Left ventricle myocardium inferior (tissue), 1 donor: Measurements from ENCODE around the gene STX16. TPM values are rescaled to one million over a fixed set of nuclear protein-coding genes. Genes with fewer than 3 reads are reported as not detected.

ENCODE experiments used
- DNase-seq: peaks from one replicate; pipeline ENCODE4 v3.0.0-alpha.2; 2020
- H3K27ac ChIP-seq: fragments of 200-600 bp; replicated peaks from 2 replicates; pipeline ENCODE4 v1.8.0; 2021
- H3K27me3 ChIP-seq: fragments of 200-600 bp; 2 replicates; pipeline ENCODE4 v1.8.0; 2021; ENCODE audit warnings: low read depth
- H3K36me3 ChIP-seq: fragments of 200-600 bp; 2 replicates; pipeline ENCODE4 v1.8.0; 2021
- H3K4me1 ChIP-seq: fragments of 200-600 bp; 2 replicates; pipeline ENCODE4 v1.8.0; 2021
- H3K4me3 ChIP-seq: fragments of 200-600 bp; 2 replicates; pipeline ENCODE4 v1.8.0; 2021; ENCODE audit warnings: mild to moderate bottlenecking, moderate library complexity
- H3K9me3 ChIP-seq: fragments of 200-600 bp; replicated peaks from 2 replicates; pipeline ENCODE4 v1.8.0; 2021
- CTCF ChIP-seq: fragments of 200-600 bp; IDR thresholded peaks from 2 replicates; pipeline ENCODE4 v1.8.0; 2021; ENCODE audit warnings: antibody characterized with exemption, mild to moderate bottlenecking, borderline replicate concordance
- intact Hi-C: fragments of 100-400 bp; cut with micrococcal nuclease; formaldehyde crosslinking; loops from one replicate; pipeline ENCODE4 v1.11.0; 2022
- total RNA-seq: library from RNA; stranded (reverse); fragmentation: NEBNext Ultra II Directional; extraction: Animal tissue kit (Norgen Biotek cat#: 25700); gene quantifications from one replicate; pipeline ENCODE4 v1.2.1, GENCODE V29; 2021
- donor health status: DM: no; HTN: yes; CAD: no; lungs with severe emphysema.

STX16 gene
- total RNA-seq, 1 donor from 2014 or later, result 28.0 TPM

DNA sequence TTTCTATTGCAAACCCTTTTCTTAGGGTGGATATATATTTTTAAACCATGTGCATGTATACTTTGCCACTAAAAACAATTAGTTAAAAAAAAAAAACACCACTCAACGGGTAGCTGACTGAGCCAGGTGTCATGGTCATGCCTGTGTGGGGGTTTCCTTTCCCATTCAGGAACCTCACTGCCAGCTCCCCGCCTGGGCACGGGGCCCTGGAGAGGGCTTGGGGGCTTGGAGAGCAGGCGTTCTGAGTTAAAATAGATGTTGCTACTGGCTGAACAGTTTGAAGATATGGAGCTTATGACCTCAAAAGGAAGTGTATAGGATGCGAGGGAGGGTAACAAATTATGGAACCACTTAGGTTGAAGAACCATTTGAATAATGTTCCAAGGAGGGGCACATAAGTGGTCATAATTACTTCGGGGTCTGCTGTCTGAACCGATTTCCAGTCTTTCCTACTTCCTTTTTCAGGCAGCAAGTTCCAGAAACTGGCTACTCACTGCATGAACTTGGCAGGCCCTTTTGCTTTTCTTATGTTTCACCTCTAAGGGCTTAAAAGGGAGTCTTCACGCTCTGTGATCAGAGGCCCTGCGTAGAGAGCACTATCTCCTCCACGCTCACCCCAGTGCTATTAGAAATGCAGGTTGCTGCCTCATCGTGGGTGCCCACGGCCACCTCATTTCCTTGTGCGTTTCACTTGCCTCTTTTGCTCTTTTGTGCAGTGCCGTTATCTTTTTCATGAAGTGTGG lies 9.9 kb downstream of the STX16 start:
- H3K36me3 ChIP-seq, result peaks cover 12% of the 10 kb centered on the region
- H3K9me3 ChIP-seq, result no peaks in the 10 kb centered on the region
- no peaks in the 10 kb centered on the region for H3K27me3 ChIP-seq
- intact Hi-C loops, result no loop called here
- peaks cover 59% of the 10 kb centered on the region for H3K4me1 ChIP-seq
- no peak for DNase-seq
- peak overlapping the region; percentile 35 for H3K27ac ChIP-seq
- no peak for TF ChIP-seq CTCF
- no peak overlapping the region for H3K4me3 ChIP-seq

- TF ChIP-seq CTCF, result no peak
- H3K36me3 ChIP-seq, result peaks cover 12% of the 10 kb centered on the region
- peak overlapping the region; percentile 35 for H3K27ac ChIP-seq
- H3K4me1 ChIP-seq, result peaks cover 50% of the 10 kb centered on the region
- no peaks in the 10 kb centered on the region for H3K9me3 ChIP-seq
- no peak overlapping the region for H3K4me3 ChIP-seq
- H3K27me3 ChIP-seq, result no peaks in the 10 kb centered on the region
- intact Hi-C loops, result no loop called here
- DNase-seq, result no peak
Observed at GRCh38 chr20:58661598-58662473, 10.8 kb downstream of the STX16 start.

DNA sequence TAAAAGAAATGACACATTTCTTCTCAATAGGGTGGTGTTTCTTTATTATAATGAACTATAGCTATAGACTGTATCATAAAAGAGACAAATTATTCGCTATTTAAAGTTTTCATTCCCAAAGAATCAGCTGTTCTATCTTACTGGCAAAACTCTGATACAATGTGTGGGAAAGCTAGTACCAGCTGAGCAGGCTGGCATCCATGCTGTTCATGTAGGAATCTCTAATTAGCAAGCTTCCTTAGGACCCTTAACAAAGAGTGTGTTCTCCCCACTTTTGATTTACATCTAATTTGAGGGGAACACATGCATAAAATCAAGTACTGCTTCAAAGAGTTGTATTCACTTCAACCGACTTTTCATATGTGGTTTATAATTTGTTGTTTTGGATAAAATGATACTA lies 13.2 kb downstream of the STX16 start:
- intact Hi-C loops, result no loop called here
- Histone ChIP-seq H3K27ac (no peak overlapping the region), H3K36me3 (peaks cover 30% of the 10 kb centered on the region)

GRCh38 chr20:58664883-58665282 lies 13.8 kb downstream of the STX16 start:
- H3K36me3 ChIP-seq, result peaks cover 36% of the 10 kb centered on the region
- no peak overlapping the region for H3K4me3 ChIP-seq
- H3K4me1 ChIP-seq, result peaks cover 20% of the 10 kb centered on the region
- no peaks in the 10 kb centered on the region for H3K27me3 ChIP-seq
- intact Hi-C loops, result no loop called here
- no peak for TF ChIP-seq CTCF
- DNase-seq, result no peak
- H3K27ac ChIP-seq, result no peak overlapping the region
- H3K9me3 ChIP-seq, result no peaks in the 10 kb centered on the region

More for the DNA sequence above, 13.2 kb downstream of the STX16 start:
- Histone ChIP-seq H3K27me3 (no peaks in the 10 kb centered on the region), H3K4me1 (peaks cover 26% of the 10 kb centered on the region), H3K9me3 (no peaks in the 10 kb centered on the region), H3K4me3 (no peak overlapping the region)
- no peak for DNase-seq
- no peak for TF ChIP-seq CTCF

- Histone ChIP-seq H3K4me3 (no peak overlapping the region), H3K36me3 (peaks cover 43% of the 10 kb centered on the region), H3K27ac (no peak overlapping the region), H3K4me1 (peaks cover 19% of the 10 kb centered on the region), H3K27me3 (no peaks in the 10 kb centered on the region), H3K9me3 (no peaks in the 10 kb centered on the region)
- TF ChIP-seq CTCF, result no peak
- intact Hi-C loops, result no loop called here
- no peak for DNase-seq
Observed at GRCh38 chr20:58665606-58666005, 14.5 kb downstream of the STX16 start.
